ENCODE results near the gene SLC26A2. TPM values are rescaled to one million over a fixed set of nuclear protein-coding genes. Genes with fewer than 3 reads are reported as not detected.

SLC26A2 gene
- total and polyA plus RNA-seq, 10 of the 15 experiments (the other 5 are each of a cell fraction or from before 2014, with no cell fraction given), result 1.7 to 6.4 (median 4.2) TPM

DNA sequence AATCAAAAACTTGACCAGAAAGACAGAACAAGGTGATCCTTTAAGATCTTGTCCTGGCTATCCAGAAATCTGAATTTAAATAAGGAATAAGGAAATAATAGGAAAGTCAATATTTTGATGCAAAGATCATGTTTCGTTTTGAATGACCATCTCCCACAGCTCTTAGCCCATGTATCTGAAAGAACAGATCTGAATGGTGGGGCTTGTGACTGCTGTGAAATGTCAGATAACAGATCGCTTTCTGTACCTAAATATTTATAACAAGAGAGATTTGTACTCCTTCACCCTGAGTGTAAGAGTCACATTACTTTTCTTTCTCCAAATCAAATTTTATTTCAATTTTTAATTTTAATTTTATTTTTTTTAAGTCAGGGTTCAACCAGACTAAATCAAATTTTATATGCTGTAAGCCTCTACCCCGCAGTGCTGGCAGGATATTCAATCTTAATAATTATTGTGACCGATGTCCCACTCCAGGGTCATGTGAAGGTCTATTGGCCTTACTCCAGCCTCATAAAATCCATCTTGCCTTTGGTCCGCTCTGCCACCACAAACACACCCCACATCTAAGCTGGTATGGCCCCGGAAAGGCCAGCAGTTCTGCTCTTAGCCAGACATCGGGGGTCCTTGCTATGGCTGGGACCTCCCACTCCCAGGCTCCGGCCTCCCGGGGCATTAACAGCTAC, 7.0 kb upstream of the SLC26A2 start (continued):
- TF ChIP-seq, protein P1, sequence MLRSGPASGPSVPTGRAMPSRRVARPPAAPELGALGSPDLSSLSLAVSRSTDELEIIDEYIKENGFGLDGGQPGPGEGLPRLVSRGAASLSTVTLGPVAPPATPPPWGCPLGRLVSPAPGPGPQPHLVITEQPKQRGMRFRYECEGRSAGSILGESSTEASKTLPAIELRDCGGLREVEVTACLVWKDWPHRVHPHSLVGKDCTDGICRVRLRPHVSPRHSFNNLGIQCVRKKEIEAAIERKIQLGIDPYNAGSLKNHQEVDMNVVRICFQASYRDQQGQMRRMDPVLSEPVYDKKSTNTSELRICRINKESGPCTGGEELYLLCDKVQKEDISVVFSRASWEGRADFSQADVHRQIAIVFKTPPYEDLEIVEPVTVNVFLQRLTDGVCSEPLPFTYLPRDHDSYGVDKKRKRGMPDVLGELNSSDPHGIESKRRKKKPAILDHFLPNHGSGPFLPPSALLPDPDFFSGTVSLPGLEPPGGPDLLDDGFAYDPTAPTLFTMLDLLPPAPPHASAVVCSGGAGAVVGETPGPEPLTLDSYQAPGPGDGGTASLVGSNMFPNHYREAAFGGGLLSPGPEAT (IDR thresholded peaks at IDR 0.05; ENCODE audit: low read depth), result no peak
- TF ChIP-seq ZBED1 (IDR thresholded peaks at IDR 0.05; ENCODE audit: borderline replicate concordance), result no peak
- TF ChIP-seq, protein P2, sequence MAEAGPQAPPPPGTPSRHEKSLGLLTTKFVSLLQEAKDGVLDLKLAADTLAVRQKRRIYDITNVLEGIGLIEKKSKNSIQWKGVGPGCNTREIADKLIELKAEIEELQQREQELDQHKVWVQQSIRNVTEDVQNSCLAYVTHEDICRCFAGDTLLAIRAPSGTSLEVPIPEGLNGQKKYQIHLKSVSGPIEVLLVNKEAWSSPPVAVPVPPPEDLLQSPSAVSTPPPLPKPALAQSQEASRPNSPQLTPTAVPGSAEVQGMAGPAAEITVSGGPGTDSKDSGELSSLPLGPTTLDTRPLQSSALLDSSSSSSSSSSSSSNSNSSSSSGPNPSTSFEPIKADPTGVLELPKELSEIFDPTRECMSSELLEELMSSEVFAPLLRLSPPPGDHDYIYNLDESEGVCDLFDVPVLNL (IDR thresholded peaks at IDR 0.05; ENCODE audit: low read depth, low read length), result no peak

DNA sequence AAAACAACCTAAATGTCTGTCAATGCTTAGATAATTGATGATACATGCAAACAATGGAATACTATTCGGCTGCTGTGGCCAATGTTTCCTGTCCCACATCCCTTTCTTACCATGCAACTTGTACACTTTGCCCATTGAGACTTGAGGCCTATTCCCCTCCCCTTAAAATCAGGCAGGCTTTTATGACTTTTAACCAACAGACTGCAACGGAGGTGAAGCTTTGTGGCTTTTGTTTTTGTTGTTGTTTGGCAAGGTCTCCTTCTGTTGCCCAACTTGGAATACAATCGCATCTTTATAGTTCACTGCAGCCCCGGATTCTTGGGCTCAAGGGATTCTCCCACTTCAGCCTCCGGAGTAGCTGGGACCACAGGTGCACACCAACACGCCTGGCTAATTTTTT, 5.8 kb upstream of the SLC26A2 start:
- no peak overlapping the region for H3K9ac ChIP-seq (ENCODE audit: control insufficient read depth, insufficient read depth, low read length)
- RAD21 ChIA-PET (ENCODE audit: unreplicated experiment), result no interaction called here
- H2AFZ ChIP-seq (ENCODE audit: control insufficient read depth, low read depth, low read length), result no peak overlapping the region
- no peaks in the 10 kb centered on the region for H4K20me1 ChIP-seq (ENCODE audit: control insufficient read depth, insufficient read depth)
- H3K9me3 ChIP-seq (replicated peaks; ENCODE audit: control insufficient read depth, insufficient read depth, low read length), result no peaks in the 10 kb centered on the region
- no peak overlapping the region for H3K27ac ChIP-seq (ENCODE audit: control insufficient read depth, insufficient read depth)
- H3K4me1 ChIP-seq (ENCODE audit: control insufficient read depth, insufficient read depth, low read length), result peaks cover 4% of the 10 kb centered on the region
- ATAC-seq, result no peak
- intact Hi-C loops (cut with micrococcal nuclease; ENCODE audit: unreplicated experiment) (no loop called here), in situ Hi-C loops (cut with MboI) (no loop called here)
- no TSS peak for BruUV-seq (replicated peaks)
- no peak overlapping the region for H3K4me3 ChIP-seq
- POLR2A ChIA-PET, result no interaction called here
- H3K79me2 ChIP-seq (ENCODE audit: control insufficient read depth, insufficient read depth, low read length), result no peaks in the 10 kb centered on the region
- 50% methylated on average over 6 of the region's 6 CpGs for WGBS (ENCODE audit: insufficient coverage, insufficient replicate concordance, low lambda C conversion rate, missing lambda C conversion rate)
- no peaks in the 10 kb centered on the region for H3K36me3 ChIP-seq (ENCODE audit: control insufficient read depth in 2 of 2, insufficient read depth in 2 of 2, low read length in 1 of 2)
- SMC1A ChIA-PET (ENCODE audit: uncharacterized antibody, unreplicated experiment), result interaction anchor here (0.5 to 0.6 kb wide), 2 partner anchors 350 to 538 kb away, joined by 3 read pairs; no protein-coding TSS in a partner anchor
- no peaks in the 10 kb centered on the region; a peak in 2 of 4 replicates for H3K27me3 ChIP-seq (replicated peaks in 1 of 2; ENCODE audit: control insufficient read depth in 2 of 2, insufficient read depth in 2 of 2, low read length in 1 of 2)
- no peak for DNase-seq (ENCODE audit: low read depth, low spot score)
- no peak overlapping the region for H3K4me2 ChIP-seq (ENCODE audit: control insufficient read depth, insufficient read depth)
- CTCF ChIA-PET, result no interaction called here
- FAIRE-seq, result no peak
- TF ChIP-seq SIX5 (IDR thresholded peaks at IDR 0.05; ENCODE audit: low read depth, low read length, severe bottlenecking) (no peak), KDM1A (IDR thresholded peaks at IDR 0.05; ENCODE audit: borderline replicate concordance) (no peak), CEBPB (IDR thresholded peaks at IDR 0.05; ENCODE audit: borderline replicate concordance in 1 of 2, low read depth in 2 of 2, low read length in 2 of 2) (no peak), HDAC2 (IDR thresholded peaks at IDR 0.05) (no peak)
- TF ChIP-seq, protein P3, sequence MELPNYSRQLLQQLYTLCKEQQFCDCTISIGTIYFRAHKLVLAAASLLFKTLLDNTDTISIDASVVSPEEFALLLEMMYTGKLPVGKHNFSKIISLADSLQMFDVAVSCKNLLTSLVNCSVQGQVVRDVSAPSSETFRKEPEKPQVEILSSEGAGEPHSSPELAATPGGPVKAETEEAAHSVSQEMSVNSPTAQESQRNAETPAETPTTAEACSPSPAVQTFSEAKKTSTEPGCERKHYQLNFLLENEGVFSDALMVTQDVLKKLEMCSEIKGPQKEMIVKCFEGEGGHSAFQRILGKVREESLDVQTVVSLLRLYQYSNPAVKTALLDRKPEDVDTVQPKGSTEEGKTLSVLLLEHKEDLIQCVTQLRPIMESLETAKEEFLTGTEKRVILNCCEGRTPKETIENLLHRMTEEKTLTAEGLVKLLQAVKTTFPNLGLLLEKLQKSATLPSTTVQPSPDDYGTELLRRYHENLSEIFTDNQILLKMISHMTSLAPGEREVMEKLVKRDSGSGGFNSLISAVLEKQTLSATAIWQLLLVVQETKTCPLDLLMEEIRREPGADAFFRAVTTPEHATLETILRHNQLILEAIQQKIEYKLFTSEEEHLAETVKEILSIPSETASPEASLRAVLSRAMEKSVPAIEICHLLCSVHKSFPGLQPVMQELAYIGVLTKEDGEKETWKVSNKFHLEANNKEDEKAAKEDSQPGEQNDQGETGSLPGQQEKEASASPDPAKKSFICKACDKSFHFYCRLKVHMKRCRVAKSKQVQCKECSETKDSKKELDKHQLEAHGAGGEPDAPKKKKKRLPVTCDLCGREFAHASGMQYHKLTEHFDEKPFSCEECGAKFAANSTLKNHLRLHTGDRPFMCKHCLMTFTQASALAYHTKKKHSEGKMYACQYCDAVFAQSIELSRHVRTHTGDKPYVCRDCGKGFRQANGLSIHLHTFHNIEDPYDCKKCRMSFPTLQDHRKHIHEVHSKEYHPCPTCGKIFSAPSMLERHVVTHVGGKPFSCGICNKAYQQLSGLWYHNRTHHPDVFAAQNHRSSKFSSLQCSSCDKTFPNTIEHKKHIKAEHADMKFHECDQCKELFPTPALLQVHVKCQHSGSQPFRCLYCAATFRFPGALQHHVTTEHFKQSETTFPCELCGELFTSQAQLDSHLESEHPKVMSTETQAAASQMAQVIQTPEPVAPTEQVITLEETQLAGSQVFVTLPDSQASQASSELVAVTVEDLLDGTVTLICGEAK (IDR thresholded peaks at IDR 0.05; ENCODE audit: borderline replicate concordance), result no peak
- TF ChIP-seq, protein P4, sequence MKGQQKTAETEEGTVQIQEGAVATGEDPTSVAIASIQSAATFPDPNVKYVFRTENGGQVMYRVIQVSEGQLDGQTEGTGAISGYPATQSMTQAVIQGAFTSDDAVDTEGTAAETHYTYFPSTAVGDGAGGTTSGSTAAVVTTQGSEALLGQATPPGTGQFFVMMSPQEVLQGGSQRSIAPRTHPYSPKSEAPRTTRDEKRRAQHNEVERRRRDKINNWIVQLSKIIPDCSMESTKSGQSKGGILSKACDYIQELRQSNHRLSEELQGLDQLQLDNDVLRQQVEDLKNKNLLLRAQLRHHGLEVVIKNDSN (IDR thresholded peaks at IDR 0.05; ENCODE audit: borderline replicate concordance, extremely low read length, insufficient read depth, low read depth, low read length), result no peak
- TF ChIP-seq, protein P5, sequence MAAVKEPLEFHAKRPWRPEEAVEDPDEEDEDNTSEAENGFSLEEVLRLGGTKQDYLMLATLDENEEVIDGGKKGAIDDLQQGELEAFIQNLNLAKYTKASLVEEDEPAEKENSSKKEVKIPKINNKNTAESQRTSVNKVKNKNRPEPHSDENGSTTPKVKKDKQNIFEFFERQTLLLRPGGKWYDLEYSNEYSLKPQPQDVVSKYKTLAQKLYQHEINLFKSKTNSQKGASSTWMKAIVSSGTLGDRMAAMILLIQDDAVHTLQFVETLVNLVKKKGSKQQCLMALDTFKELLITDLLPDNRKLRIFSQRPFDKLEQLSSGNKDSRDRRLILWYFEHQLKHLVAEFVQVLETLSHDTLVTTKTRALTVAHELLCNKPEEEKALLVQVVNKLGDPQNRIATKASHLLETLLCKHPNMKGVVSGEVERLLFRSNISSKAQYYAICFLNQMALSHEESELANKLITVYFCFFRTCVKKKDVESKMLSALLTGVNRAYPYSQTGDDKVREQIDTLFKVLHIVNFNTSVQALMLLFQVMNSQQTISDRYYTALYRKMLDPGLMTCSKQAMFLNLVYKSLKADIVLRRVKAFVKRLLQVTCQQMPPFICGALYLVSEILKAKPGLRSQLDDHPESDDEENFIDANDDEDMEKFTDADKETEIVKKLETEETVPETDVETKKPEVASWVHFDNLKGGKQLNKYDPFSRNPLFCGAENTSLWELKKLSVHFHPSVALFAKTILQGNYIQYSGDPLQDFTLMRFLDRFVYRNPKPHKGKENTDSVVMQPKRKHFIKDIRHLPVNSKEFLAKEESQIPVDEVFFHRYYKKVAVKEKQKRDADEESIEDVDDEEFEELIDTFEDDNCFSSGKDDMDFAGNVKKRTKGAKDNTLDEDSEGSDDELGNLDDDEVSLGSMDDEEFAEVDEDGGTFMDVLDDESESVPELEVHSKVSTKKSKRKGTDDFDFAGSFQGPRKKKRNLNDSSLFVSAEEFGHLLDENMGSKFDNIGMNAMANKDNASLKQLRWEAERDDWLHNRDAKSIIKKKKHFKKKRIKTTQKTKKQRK (IDR thresholded peaks at IDR 0.05; ENCODE audit: low read depth, low read length), result no peak
